ENCODE measurements around the gene HS3ST4. TPM values are rescaled to one million over a fixed set of nuclear protein-coding genes. Genes with fewer than 3 reads are reported as not detected.

Gene HS3ST4
- polyA plus RNA-seq, 1 experiment = not detected

GRCh38 chr16:26102369-26102768 is 410.6 kb downstream of the HS3ST4 start:
- TF ChIP-seq, protein P1, sequence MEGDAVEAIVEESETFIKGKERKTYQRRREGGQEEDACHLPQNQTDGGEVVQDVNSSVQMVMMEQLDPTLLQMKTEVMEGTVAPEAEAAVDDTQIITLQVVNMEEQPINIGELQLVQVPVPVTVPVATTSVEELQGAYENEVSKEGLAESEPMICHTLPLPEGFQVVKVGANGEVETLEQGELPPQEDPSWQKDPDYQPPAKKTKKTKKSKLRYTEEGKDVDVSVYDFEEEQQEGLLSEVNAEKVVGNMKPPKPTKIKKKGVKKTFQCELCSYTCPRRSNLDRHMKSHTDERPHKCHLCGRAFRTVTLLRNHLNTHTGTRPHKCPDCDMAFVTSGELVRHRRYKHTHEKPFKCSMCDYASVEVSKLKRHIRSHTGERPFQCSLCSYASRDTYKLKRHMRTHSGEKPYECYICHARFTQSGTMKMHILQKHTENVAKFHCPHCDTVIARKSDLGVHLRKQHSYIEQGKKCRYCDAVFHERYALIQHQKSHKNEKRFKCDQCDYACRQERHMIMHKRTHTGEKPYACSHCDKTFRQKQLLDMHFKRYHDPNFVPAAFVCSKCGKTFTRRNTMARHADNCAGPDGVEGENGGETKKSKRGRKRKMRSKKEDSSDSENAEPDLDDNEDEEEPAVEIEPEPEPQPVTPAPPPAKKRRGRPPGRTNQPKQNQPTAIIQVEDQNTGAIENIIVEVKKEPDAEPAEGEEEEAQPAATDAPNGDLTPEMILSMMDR (IDR thresholded peaks at IDR 0.05; ENCODE audit: insufficient read depth, low read depth, low read length) = no peak
- Histone ChIP-seq H3K4me3 (ENCODE audit: low read depth, low read length) (no peak overlapping the region), H3K27me3 (ENCODE audit: control insufficient read depth, insufficient read depth, low read length) (no peaks in the 10 kb centered on the region), H3K36me3 (ENCODE audit: control insufficient read depth, insufficient read depth, low read length) (no peaks in the 10 kb centered on the region)
- ChIA-PET CTCF (no interaction called here), POLR2A (no interaction called here)
- DNase-seq (ENCODE audit: low read depth) = no peak

GRCh38 chr16:26108836-26109505 is 417.2 kb downstream of the HS3ST4 start:
- H3K4me3 ChIP-seq (ENCODE audit: low read depth, low read length) = no peak overlapping the region
- DNase-seq (ENCODE audit: low read depth) = no peak
- CTCF ChIA-PET = no interaction called here
- no peaks in the 10 kb centered on the region for H3K36me3 ChIP-seq (ENCODE audit: control insufficient read depth, insufficient read depth, low read length)
- no peaks in the 10 kb centered on the region for H3K27me3 ChIP-seq (ENCODE audit: control insufficient read depth, insufficient read depth, low read length)
- POLR2A ChIA-PET = no interaction called here
- TF ChIP-seq, protein P1 (IDR thresholded peaks at IDR 0.05; ENCODE audit: insufficient read depth, low read depth, low read length) = no peak

DNA sequence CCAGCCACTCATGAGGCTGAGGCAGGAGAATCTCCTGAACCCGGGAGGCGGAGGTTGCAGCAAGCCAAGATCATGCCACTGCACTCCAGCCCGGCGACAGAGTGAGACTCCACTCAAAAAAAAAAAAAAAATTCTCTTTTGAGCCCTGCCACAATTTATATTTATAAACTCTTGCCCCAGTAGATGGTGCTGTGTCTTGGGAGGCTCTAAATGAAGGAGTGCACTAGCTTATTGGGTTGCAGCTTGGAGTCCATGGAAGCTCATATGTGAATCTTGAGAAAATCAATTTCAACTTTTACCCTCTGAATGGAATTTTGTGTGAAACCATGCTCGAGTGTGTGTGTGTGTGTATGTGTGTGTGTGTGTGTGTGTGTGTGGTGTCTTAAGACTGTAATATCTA is 420.1 kb downstream of the HS3ST4 start:
- Histone ChIP-seq H3K27me3 (ENCODE audit: control insufficient read depth, insufficient read depth, low read length) (no peaks in the 10 kb centered on the region), H3K4me3 (ENCODE audit: low read depth, low read length) (no peak overlapping the region), H3K36me3 (ENCODE audit: control insufficient read depth, insufficient read depth, low read length) (no peaks in the 10 kb centered on the region)
- POLR2A ChIA-PET = no interaction called here
- TF ChIP-seq, protein P1 (IDR thresholded peaks at IDR 0.05; ENCODE audit: insufficient read depth, low read depth, low read length) = no peak
- CTCF ChIA-PET = interaction anchor here (0.7 kb wide), 1 partner anchor 11 kb away, joined by 3 read pairs; no protein-coding TSS in a partner anchor
- DNase-seq (ENCODE audit: low read depth) = no peak

DNA sequence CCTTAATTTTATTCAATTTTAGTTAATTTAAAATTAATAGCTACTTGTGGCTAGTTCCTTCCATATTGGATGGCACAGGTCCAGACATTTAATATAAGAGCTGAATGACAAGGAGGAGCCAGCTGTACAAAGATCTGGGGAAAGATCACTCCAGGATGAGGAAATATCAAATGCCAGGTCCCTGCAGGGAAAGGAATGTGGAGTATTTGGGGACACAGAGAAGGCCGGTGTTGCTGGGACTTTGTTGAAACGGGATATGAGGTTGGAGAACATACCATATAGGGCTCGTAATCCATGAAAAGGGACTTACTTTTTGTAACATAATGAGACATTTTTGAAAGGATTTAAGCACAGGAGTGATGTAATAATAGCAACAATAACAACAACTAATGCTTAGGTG is 426.8 kb downstream of the HS3ST4 start:
- POLR2A ChIA-PET = no interaction called here
- TF ChIP-seq, protein P1 (IDR thresholded peaks at IDR 0.05; ENCODE audit: insufficient read depth, low read depth, low read length) = no peak
- no peak for DNase-seq (ENCODE audit: low read depth)
- CTCF ChIA-PET = no interaction called here
- Histone ChIP-seq H3K27me3 (ENCODE audit: control insufficient read depth, insufficient read depth, low read length) (no peaks in the 10 kb centered on the region), H3K36me3 (ENCODE audit: control insufficient read depth, insufficient read depth, low read length) (no peaks in the 10 kb centered on the region), H3K4me3 (ENCODE audit: low read depth, low read length) (no peak overlapping the region)

GRCh38 chr16:26120729-26121128 is 429.0 kb downstream of the HS3ST4 start:
- H3K36me3 ChIP-seq (ENCODE audit: control insufficient read depth, insufficient read depth, low read length) = no peaks in the 10 kb centered on the region
- POLR2A ChIA-PET = no interaction called here
- H3K4me3 ChIP-seq (ENCODE audit: low read depth, low read length) = no peak overlapping the region
- CTCF ChIA-PET = no interaction called here
- no peak for DNase-seq (ENCODE audit: low read depth)
- H3K27me3 ChIP-seq (ENCODE audit: control insufficient read depth, insufficient read depth, low read length) = no peaks in the 10 kb centered on the region
- TF ChIP-seq, protein P1 (IDR thresholded peaks at IDR 0.05; ENCODE audit: insufficient read depth, low read depth, low read length) = no peak

Measured in BJ (cell line).